ENCODE measurements around the gene IKZF5.

The IKZF5 gene

GRCh38 chr10:122980209-122981065, 28.2 kb downstream of the IKZF5 start, which contains the start of gene PSTK:
TSS of gene PSTK (plus strand) at chr10:122980401. CDS start at chr10:122980480, 79 bp downstream.
- DNase-seq: peak; percentile 89

GRCh38 chr10:122974543-122975064, 34.0 kb downstream of the IKZF5 start:
- no peak for DNase-seq

GRCh38 chr10:122974023-122974422, 34.6 kb downstream of the IKZF5 start:
- no peak for DNase-seq

GRCh38 chr10:122968698-122969097, 39.9 kb downstream of the IKZF5 start:
- DNase-seq: no peak

- no peak for DNase-seq
Observed at GRCh38 chr10:122966879-122967278, 41.7 kb downstream of the IKZF5 start.

GRCh38 chr10:122962405-122962804, 46.2 kb downstream of the IKZF5 start:
- peak; percentile 26 for DNase-seq

GRCh38 chr10:122957474-122957873, 51.1 kb downstream of the IKZF5 start:
- no peak for DNase-seq

GRCh38 chr10:122955892-122956291, 52.7 kb downstream of the IKZF5 start:
- no peak for DNase-seq

- no peak for DNase-seq
Observed at GRCh38 chr10:122954731-122955050, 53.9 kb downstream of the IKZF5 start.

- peak; percentile 98 for DNase-seq
Observed at GRCh38 chr10:122953902-122954730, 54.5 kb downstream of the IKZF5 start, which contains the start of gene C10orf88. TSS of gene C10orf88 (minus strand) at chr10:122954227. CDS start at chr10:122954178, 49 bp downstream.

- no peak for DNase-seq
Observed at GRCh38 chr10:122949296-122949695, 59.3 kb downstream of the IKZF5 start.
